Mesenchymal stem cell (in vitro differentiated cells and primary cell): Measurements from ENCODE around the gene CGB5.
A peak's percentile ranks its signal among the peaks of the same experiment; 100 is the strongest.
"Not testable (repeated sequence)": the region's sequence is repeated elsewhere in the genome, so short reads cannot be mapped to it uniquely, and the experiment has no call there.

Experiments
- DNase-seq: peaks from one replicate; pipeline ENCODE4 v3.0.0-alpha.2; 2013
- H2AFZ ChIP-seq: one replicate; pipeline ENCODE4 v1.6.1; 2013; ENCODE audit warnings: low read depth, mild to moderate bottlenecking, control low read depth, inconsistent platforms, low read length, moderate library complexity
- H2AK5ac ChIP-seq: 2 replicates; pipeline ENCODE4 v1.6.1; 2013; ENCODE audit warnings: low read length, moderate library complexity, mild to moderate bottlenecking, inconsistent platforms; ENCODE audit not compliant: severe bottlenecking
- H2BK120ac ChIP-seq: one replicate; pipeline ENCODE4 v1.6.1; 2013; ENCODE audit warnings: low read depth, mild to moderate bottlenecking, inconsistent platforms, low read length, moderate library complexity
- H2BK12ac ChIP-seq, 2 experiments: one replicate each; pipeline ENCODE4 v1.6.1; 2013; ENCODE audit warnings: inconsistent platforms in 2 of 2, low read length in 2 of 2, mild to moderate bottlenecking in 2 of 2, moderate library complexity in 2 of 2, control low read depth in 1 of 2
- H2BK15ac ChIP-seq: one replicate; pipeline ENCODE4 v1.6.1; 2013; ENCODE audit warnings: mild to moderate bottlenecking, low read depth, inconsistent platforms; ENCODE audit not compliant: poor library complexity, severe bottlenecking
- H2BK5ac ChIP-seq: 2 replicates; pipeline ENCODE4 v1.6.1; 2013; ENCODE audit warnings: low read depth, mild to moderate bottlenecking, low read length, control low read depth, inconsistent platforms; ENCODE audit not compliant: poor library complexity, severe bottlenecking
- H3K14ac ChIP-seq, 2 experiments: one replicate each; pipeline ENCODE4 v1.6.1; 2013; ENCODE audit warnings: inconsistent platforms in 2 of 2, low read length in 2 of 2, control low read depth in 1 of 2, mild to moderate bottlenecking in 1 of 2, moderate library complexity in 1 of 2
- H3K18ac ChIP-seq, 2 experiments: one replicate each; pipeline ENCODE4 v1.6.1; 2013; ENCODE audit warnings: inconsistent platforms in 2 of 2, low read length in 2 of 2, control low read depth in 1 of 2, low read depth in 1 of 2, mild to moderate bottlenecking in 1 of 2
- H3K23ac ChIP-seq, 2 experiments: one replicate each; pipeline ENCODE4 v1.6.1; 2013; ENCODE audit warnings: inconsistent platforms in 2 of 2, low read length in 2 of 2, mild to moderate bottlenecking in 2 of 2, moderate library complexity in 2 of 2, control low read depth in 1 of 2
- H3K27ac ChIP-seq: 2 replicates; pipeline ENCODE4 v1.5.1; 2013; ENCODE audit warnings: mild to moderate bottlenecking, moderate library complexity, low read length, control low read depth, inconsistent platforms; ENCODE audit not compliant: poor library complexity, severe bottlenecking
- H3K27me3 ChIP-seq, 2 experiments: 2 replicates each; pipeline versions ENCODE4 v1.6.1 to v1.7.0; 2013; ENCODE audit warnings: low read length in 2 of 2, mild to moderate bottlenecking in 2 of 2, moderate library complexity in 2 of 2, control low read depth in 1 of 2, inconsistent platforms in 1 of 2; ENCODE audit not compliant: control insufficient read depth in 1 of 2, insufficient read depth in 1 of 2
- H3K36me3 ChIP-seq, 2 experiments: 2 replicates each; pipeline versions ENCODE4 v1.6.1 to v1.7.0; 2013; ENCODE audit warnings: low read length in 2 of 2, control low read depth in 1 of 2, inconsistent platforms in 1 of 2, low read depth in 1 of 2, mild to moderate bottlenecking in 1 of 2; ENCODE audit not compliant: insufficient read depth in 2 of 2, control insufficient read depth in 1 of 2
- H3K4ac ChIP-seq, 2 experiments: one replicate each; pipeline ENCODE4 v1.6.1; 2013; ENCODE audit warnings: inconsistent platforms in 2 of 2, low read length in 2 of 2, mild to moderate bottlenecking in 2 of 2, moderate library complexity in 2 of 2, control low read depth in 1 of 2, low read depth in 1 of 2
- H3K4me1 ChIP-seq: 2 replicates; pipeline ENCODE4 v1.6.1; 2013; ENCODE audit warnings: low read depth, low read length, control low read depth; ENCODE audit not compliant: control insufficient read depth, insufficient read depth
- H3K4me2 ChIP-seq: 2 replicates; pipeline ENCODE4 v1.6.1; 2013; ENCODE audit warnings: low read length, mild to moderate bottlenecking, inconsistent platforms; ENCODE audit not compliant: poor library complexity, severe bottlenecking
- H3K4me3 ChIP-seq, 2 experiments: 2 replicates each; pipeline versions ENCODE4 v1.5.1 to v1.7.0; 2013; ENCODE audit warnings: low read length in 2 of 2, mild to moderate bottlenecking in 2 of 2, control low read depth in 1 of 2, low read depth in 1 of 2; ENCODE audit not compliant: insufficient read depth in 1 of 2
- H3K79me1 ChIP-seq: replicated peaks from 2 replicates; pipeline ENCODE4 v1.6.1; 2013; ENCODE audit warnings: mild to moderate bottlenecking, control low read depth, low read length, inconsistent platforms; ENCODE audit not compliant: poor library complexity, severe bottlenecking
- H3K9ac ChIP-seq: 2 replicates; pipeline ENCODE4 v1.7.0; 2013; ENCODE audit warnings: mild to moderate bottlenecking, low read length, moderate library complexity
- H3K9me3 ChIP-seq: 2 replicates; pipeline ENCODE4 v1.7.0; 2013; ENCODE audit warnings: mild to moderate bottlenecking, low read length; ENCODE audit not compliant: control insufficient read depth
- H4K8ac ChIP-seq: one replicate; pipeline ENCODE4 v1.6.1; 2013; ENCODE audit warnings: inconsistent platforms, mild to moderate bottlenecking, low read length, moderate library complexity
- H4K91ac ChIP-seq: one replicate; pipeline ENCODE4 v1.6.1; 2013; ENCODE audit warnings: mild to moderate bottlenecking, low read length, inconsistent platforms
- WGBS: methylation state at CpG from one replicate; pipeline ENCODE4 v1.1.7; 2013; ENCODE audit warnings: mixed read lengths; 5-methylcytosine and 5-hydroxymethylcytosine counted together

The CGB5 gene

GRCh38 chr19:49039736-49040135, 3.9 kb upstream of the CGB5 start:
- Histone ChIP-seq H2AFZ (peak overlapping the region; percentile 27), H3K4me1 (peaks cover 11% of the 10 kb centered on the region)
- H3K4ac ChIP-seq, H2BK5ac ChIP-seq, H3K36me3 ChIP-seq, H4K8ac ChIP-seq, DNase-seq, H3K79me1 ChIP-seq, H3K27me3 ChIP-seq, H4K91ac ChIP-seq, H3K9ac ChIP-seq, H3K14ac ChIP-seq, H3K18ac ChIP-seq, H3K9me3 ChIP-seq, H2BK12ac ChIP-seq, H2BK15ac ChIP-seq, H2BK120ac ChIP-seq, H3K27ac ChIP-seq, H3K23ac ChIP-seq, H3K4me2 ChIP-seq, H3K4me3 ChIP-seq, H2AK5ac ChIP-seq: not testable (repeated sequence)
- 89% methylated on average over 1 of the region's 9 CpGs for WGBS

GRCh38 chr19:49042177-49042576, 1.5 kb upstream of the CGB5 start:
- peak overlapping the region in 1 of 2 experiments; percentile 15 for H3K14ac ChIP-seq
- no peak overlapping the region for H3K4ac ChIP-seq
- H2AFZ ChIP-seq, result peak overlapping the region; percentile 53
- no peak overlapping the region for H2BK120ac ChIP-seq
- H3K79me1 ChIP-seq, result no peaks in the 10 kb centered on the region
- no peak for DNase-seq
- H4K91ac ChIP-seq, result no peak overlapping the region
- H3K4me2 ChIP-seq, result no peak overlapping the region
- no peak overlapping the region for H2AK5ac ChIP-seq
- no peak overlapping the region for H2BK12ac ChIP-seq
- H3K9ac ChIP-seq, result no peak overlapping the region
- H3K4me1 ChIP-seq, result peaks cover 11% of the 10 kb centered on the region
- H3K18ac ChIP-seq, result no peak overlapping the region
- no peaks in the 10 kb centered on the region for H3K27me3 ChIP-seq
- H3K9me3 ChIP-seq, result no peaks in the 10 kb centered on the region
- peak overlapping the region in 1 of 2 experiments; percentile 24 for H3K23ac ChIP-seq
- no peak overlapping the region for H2BK15ac ChIP-seq
- 58% methylated on average over 15 of the region's 17 CpGs for WGBS
- H2BK5ac ChIP-seq, result no peak overlapping the region
- H3K27ac ChIP-seq, result no peak overlapping the region
- H3K36me3 ChIP-seq, result no peaks in the 10 kb centered on the region
- no peak overlapping the region for H3K4me3 ChIP-seq
- no peak overlapping the region for H4K8ac ChIP-seq

GRCh38 chr19:49042666-49043065, 982 bp upstream of the CGB5 start:
- H2BK5ac ChIP-seq, H3K4ac ChIP-seq, H4K8ac ChIP-seq, H3K9me3 ChIP-seq, H3K18ac ChIP-seq, H3K79me1 ChIP-seq, H2AFZ ChIP-seq, H3K4me3 ChIP-seq, DNase-seq, H2BK15ac ChIP-seq, H3K23ac ChIP-seq, H2BK120ac ChIP-seq, H3K14ac ChIP-seq, H4K91ac ChIP-seq, H3K36me3 ChIP-seq, H2BK12ac ChIP-seq, H3K9ac ChIP-seq, H3K27ac ChIP-seq, H2AK5ac ChIP-seq, H3K27me3 ChIP-seq, H3K4me2 ChIP-seq: not testable (repeated sequence)
- peaks cover 11% of the 10 kb centered on the region for H3K4me1 ChIP-seq
- 88% methylated on average over 1 of the region's 4 CpGs for WGBS

- H2AK5ac ChIP-seq, H3K4me1 ChIP-seq, H3K4me2 ChIP-seq, H2AFZ ChIP-seq, DNase-seq, H2BK12ac ChIP-seq, H4K8ac ChIP-seq, H4K91ac ChIP-seq, H2BK15ac ChIP-seq, H3K9ac ChIP-seq, H2BK120ac ChIP-seq, H3K4me3 ChIP-seq, H3K23ac ChIP-seq, H2BK5ac ChIP-seq, H3K18ac ChIP-seq, H3K36me3 ChIP-seq, H3K27ac ChIP-seq, H3K9me3 ChIP-seq, H3K14ac ChIP-seq, H3K27me3 ChIP-seq, H3K4ac ChIP-seq, H3K79me1 ChIP-seq: not testable (repeated sequence)
- WGBS, result 91% methylated on average over 7 of the region's 12 CpGs
Measured at GRCh38 chr19:49049011-49049410, 5.4 kb downstream of the CGB5 start, which contains the start of gene CGB8. Gene CGB8, minus strand, starts transcription at chr19:49049111. Its CDS starts 372 bp downstream, at chr19:49048739.
